Activated CD8-positive, alpha-beta T cell treated with anti-CD3 and anti-CD28 coated beads for 36 hours (primary cell): Measurements from ENCODE around the gene TBRG1. TPM values are rescaled to one million over a fixed set of nuclear protein-coding genes. Genes with fewer than 3 reads are reported as not detected.
"Not testable (repeated sequence)": the region's sequence is repeated elsewhere in the genome, so short reads cannot be mapped to it uniquely, and the experiment has no call there.

ENCODE experiments used
- ATAC-seq: fragments of 200-7000 bp; cut with Tn5 transposase; one replicate; pipeline ENCODE4 v1.10.0; 2021; ENCODE audit warnings: mild to moderate bottlenecking, moderate library complexity
- CTCF ChIA-PET: fragments of 350-600 bp; sonication (Branson Sonifier 250); formaldehyde crosslinking; loops from one replicate; lab custom pipeline; 2021; ENCODE audit warnings: antibody characterized with exemption; lab: Charles Lee
- POLR2A ChIA-PET: fragments of 350-600 bp; sonication (Branson Sonifier 250); formaldehyde crosslinking; loops from one replicate; lab custom pipeline; 2021; ENCODE audit warnings: antibody characterized with exemption; lab: Charles Lee
- DNase-seq: peaks from one replicate; pipeline ENCODE4 v3.0.0-alpha.2; 2020
- H3K27ac Mint-ChIP-seq: one replicate; pipeline ENCODE4 v1.8.0; 2021; ENCODE audit warnings: mild to moderate bottlenecking, mixed read lengths
- H3K27me3 Mint-ChIP-seq: one replicate; pipeline ENCODE4 v1.8.0; 2021; ENCODE audit warnings: mixed read lengths
- H3K36me3 Mint-ChIP-seq: one replicate; pipeline ENCODE4 v1.8.0; 2021; ENCODE audit warnings: low read depth, mixed read lengths
- H3K4me1 Mint-ChIP-seq: one replicate; pipeline ENCODE4 v1.8.0; 2021; ENCODE audit warnings: low read depth, mixed read lengths
- H3K4me3 Mint-ChIP-seq: one replicate; pipeline ENCODE4 v1.8.0; 2021; ENCODE audit warnings: mild to moderate bottlenecking, moderate library complexity, mixed read lengths
- H3K9me3 Mint-ChIP-seq: one replicate; pipeline ENCODE4 v1.8.0; 2021; ENCODE audit warnings: mixed read lengths
- intact Hi-C: fragments of 100-400 bp; cut with micrococcal nuclease; formaldehyde crosslinking; loops from one replicate; pipeline ENCODE4 v1.10.0; 2022
- total RNA-seq, 2 experiments: library from RNA; stranded (reverse); gene quantifications; one replicate each; pipeline ENCODE4 v1.2.3, GENCODE V29; 2021
- TF ChIP-seq, protein P1 (sequence below): fragments of 200-600 bp; IDR thresholded peaks from one replicate; pipeline ENCODE4 v1.8.0; 2022; ENCODE audit warnings: antibody characterized with exemption, mild to moderate bottlenecking

Gene TBRG1
- total RNA-seq, 2 experiments from 2014 or later: 31.9 to 32.1 TPM

- Mint-ChIP-seq H3K36me3 (no peaks in the 10 kb centered on the region), H3K4me1 (no peaks in the 10 kb centered on the region), H3K27ac (no peak overlapping the region), H3K27me3 (peaks cover 20% of the 10 kb centered on the region), H3K9me3 (no peaks in the 10 kb centered on the region), H3K4me3 (no peak overlapping the region)
- DNase-seq (no peak), ATAC-seq (no peak)
- CTCF ChIA-PET: no interaction called here
- POLR2A ChIA-PET: no interaction called here
- TF ChIP-seq, protein P1, sequence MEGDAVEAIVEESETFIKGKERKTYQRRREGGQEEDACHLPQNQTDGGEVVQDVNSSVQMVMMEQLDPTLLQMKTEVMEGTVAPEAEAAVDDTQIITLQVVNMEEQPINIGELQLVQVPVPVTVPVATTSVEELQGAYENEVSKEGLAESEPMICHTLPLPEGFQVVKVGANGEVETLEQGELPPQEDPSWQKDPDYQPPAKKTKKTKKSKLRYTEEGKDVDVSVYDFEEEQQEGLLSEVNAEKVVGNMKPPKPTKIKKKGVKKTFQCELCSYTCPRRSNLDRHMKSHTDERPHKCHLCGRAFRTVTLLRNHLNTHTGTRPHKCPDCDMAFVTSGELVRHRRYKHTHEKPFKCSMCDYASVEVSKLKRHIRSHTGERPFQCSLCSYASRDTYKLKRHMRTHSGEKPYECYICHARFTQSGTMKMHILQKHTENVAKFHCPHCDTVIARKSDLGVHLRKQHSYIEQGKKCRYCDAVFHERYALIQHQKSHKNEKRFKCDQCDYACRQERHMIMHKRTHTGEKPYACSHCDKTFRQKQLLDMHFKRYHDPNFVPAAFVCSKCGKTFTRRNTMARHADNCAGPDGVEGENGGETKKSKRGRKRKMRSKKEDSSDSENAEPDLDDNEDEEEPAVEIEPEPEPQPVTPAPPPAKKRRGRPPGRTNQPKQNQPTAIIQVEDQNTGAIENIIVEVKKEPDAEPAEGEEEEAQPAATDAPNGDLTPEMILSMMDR: no peak
- intact Hi-C loops: no loop called here
Measured at GRCh38 chr11:124592627-124593026, 30.0 kb upstream of the TBRG1 start.

DNA sequence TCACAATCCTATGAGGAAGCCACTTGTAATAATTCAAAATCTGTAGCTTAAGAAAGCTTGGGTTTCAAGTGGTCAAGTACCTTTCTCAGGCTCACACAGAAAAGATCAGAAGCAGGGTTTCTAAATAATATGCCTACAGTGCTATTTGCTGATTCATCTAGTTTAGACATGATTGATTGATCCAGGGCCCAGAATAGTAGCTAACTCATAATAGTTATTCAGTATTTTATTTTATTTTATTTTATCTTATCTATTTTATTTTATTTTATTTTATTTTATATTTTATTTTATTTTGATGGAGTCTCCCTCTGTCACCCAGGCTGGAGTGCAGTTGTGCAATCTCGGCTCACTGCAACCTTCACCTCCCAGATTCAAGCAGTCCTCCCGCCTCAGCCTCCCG is 27.4 kb upstream of the TBRG1 start:
- H3K27ac Mint-ChIP-seq: no peak overlapping the region
- H3K27me3 Mint-ChIP-seq: peaks cover 22% of the 10 kb centered on the region
- H3K36me3 Mint-ChIP-seq: no peaks in the 10 kb centered on the region
- TF ChIP-seq, protein P1: no peak
- no peaks in the 10 kb centered on the region for H3K4me1 Mint-ChIP-seq
- intact Hi-C loops: no loop called here
- ChIA-PET CTCF (interaction anchor here (1.3 kb wide), 1 partner anchor 10 kb away, joined by 6 read pairs; no protein-coding TSS in a partner anchor), POLR2A (no interaction called here)
- ATAC-seq (no peak), DNase-seq (no peak)
- H3K4me3 Mint-ChIP-seq: no peak overlapping the region
- no peaks in the 10 kb centered on the region for H3K9me3 Mint-ChIP-seq

DNA sequence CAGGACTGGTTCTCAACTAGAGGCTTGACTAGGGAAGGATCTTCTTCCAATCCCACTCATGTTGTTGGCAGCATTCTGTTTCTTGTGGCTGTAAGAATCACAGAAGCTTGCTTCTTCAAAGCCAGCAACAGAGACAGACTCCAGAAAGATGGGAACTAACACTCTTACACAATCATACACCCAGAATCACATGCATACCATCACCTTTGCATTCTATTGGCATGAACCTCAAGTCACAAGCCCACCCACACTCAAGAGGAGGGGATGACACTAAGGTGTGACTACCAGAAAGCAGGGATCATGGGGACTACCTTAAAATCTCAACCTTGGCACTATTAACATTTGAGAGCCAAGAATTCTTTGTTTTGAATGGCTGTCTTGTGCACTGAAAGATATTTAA is 25.0 kb upstream of the TBRG1 start:
- ATAC-seq: no peak
- POLR2A ChIA-PET: no interaction called here
- TF ChIP-seq, protein P1: no peak
- H3K27ac Mint-ChIP-seq: no peak overlapping the region
- CTCF ChIA-PET: no interaction called here
- H3K4me3 Mint-ChIP-seq: no peak overlapping the region
- DNase-seq: no peak
- no peaks in the 10 kb centered on the region for H3K36me3 Mint-ChIP-seq
- H3K4me1 Mint-ChIP-seq: no peaks in the 10 kb centered on the region
- peaks cover 28% of the 10 kb centered on the region for H3K27me3 Mint-ChIP-seq
- no peaks in the 10 kb centered on the region for H3K9me3 Mint-ChIP-seq
- intact Hi-C loops: no loop called here

GRCh38 chr11:124600621-124601320 is 21.9 kb upstream of the TBRG1 start:
- intact Hi-C loops: no loop called here
- TF ChIP-seq, protein P1: no peak
- Mint-ChIP-seq H3K9me3 (no peaks in the 10 kb centered on the region), H3K4me1 (no peaks in the 10 kb centered on the region), H3K27me3 (peaks cover 22% of the 10 kb centered on the region), H3K36me3 (no peaks in the 10 kb centered on the region), H3K27ac (no peak overlapping the region), H3K4me3 (no peak overlapping the region)
- CTCF ChIA-PET: interaction anchor here (0.7 to 1.8 kb wide), 5 partner anchors 11 to 199 kb away, joined by 3 to 5 read pairs (median 4); partner anchors contain the start of gene PANX3
- ATAC-seq: no peak
- DNase-seq: no peak
- POLR2A ChIA-PET: no interaction called here

- no peaks in the 10 kb centered on the region for H3K36me3 Mint-ChIP-seq
- ATAC-seq: no peak
Measured at GRCh38 chr11:124602193-124602592, 20.5 kb upstream of the TBRG1 start.

GRCh38 chr11:124602723-124603122 is 19.9 kb upstream of the TBRG1 start:
- H3K36me3 Mint-ChIP-seq, DNase-seq, H3K4me1 Mint-ChIP-seq, H3K4me3 Mint-ChIP-seq, intact Hi-C loops, POLR2A ChIA-PET, H3K9me3 Mint-ChIP-seq, H3K27ac Mint-ChIP-seq, ATAC-seq: not testable (repeated sequence)
- CTCF ChIA-PET: interaction anchor here (1.0 kb wide), 1 partner anchor 16 kb away, joined by 3 read pairs; no protein-coding TSS in a partner anchor
- peaks cover 16% of the 10 kb centered on the region for H3K27me3 Mint-ChIP-seq

More at GRCh38 chr11:124602193-124602592, 20.5 kb upstream of the TBRG1 start:
- TF ChIP-seq, protein P1: no peak
- CTCF ChIA-PET: interaction anchor here (1.7 to 1.8 kb wide), 2 partner anchors 9 to 19 kb away, joined by 5 read pairs; partner anchors contain the start of gene PANX3
- Mint-ChIP-seq H3K27ac (no peak overlapping the region), H3K4me3 (no peak overlapping the region), H3K27me3 (peaks cover 20% of the 10 kb centered on the region), H3K9me3 (no peaks in the 10 kb centered on the region), H3K4me1 (no peaks in the 10 kb centered on the region)
- no peak for DNase-seq
- POLR2A ChIA-PET: interaction anchor here (0.6 kb wide), 1 partner anchor 32 kb away, joined by 3 read pairs; no protein-coding TSS in a partner anchor
- intact Hi-C loops: no loop called here
